HG03280 (cell line): ENCODE measurements around the gene ZC3H15.

Experiments used
- ATAC-seq: cut with Tn5 transposase; IDR thresholded peaks from one replicate; pipeline ENCODE4 v1.9.1; 2021; ENCODE audit warnings: mild to moderate bottlenecking, moderate library complexity; ENCODE audit not compliant: unreplicated experiment

ZC3H15 gene

GRCh38 chr2:186535861-186536260 lies 49.8 kb downstream of the ZC3H15 start:
- no peak for ATAC-seq

- ATAC-seq: no peak
These were observed 51.0 kb downstream of the ZC3H15 start for GRCh38 chr2:186537019-186537418.

GRCh38 chr2:186540941-186541340 lies 54.9 kb downstream of the ZC3H15 start:
- no peak for ATAC-seq

GRCh38 chr2:186542002-186542401 lies 55.9 kb downstream of the ZC3H15 start:
- ATAC-seq: no peak

- no peak for ATAC-seq
These were observed 57.6 kb downstream of the ZC3H15 start for GRCh38 chr2:186543561-186544131.

GRCh38 chr2:186544255-186544675 lies 58.2 kb downstream of the ZC3H15 start:
- ATAC-seq: no peak

GRCh38 chr2:186546846-186547245 lies 60.8 kb downstream of the ZC3H15 start:
- no peak for ATAC-seq

GRCh38 chr2:186551323-186552050 lies 65.4 kb downstream of the ZC3H15 start:
- ATAC-seq: no peak

- no peak for ATAC-seq
These were observed 68.4 kb downstream of the ZC3H15 start for GRCh38 chr2:186554429-186554828.

GRCh38 chr2:186554850-186555671 lies 69.0 kb downstream of the ZC3H15 start:
- ATAC-seq: no peak

GRCh38 chr2:186558512-186559276 lies 72.6 kb downstream of the ZC3H15 start:
- no peak for ATAC-seq
